Stimulated activated CD8-positive, alpha-beta memory T cell treated with anti-CD3 and anti-CD28 coated beads, Interleukin-7, amount 100 ng/mL, for 24 hours (primary cell): ENCODE results near the gene SLC8A3.

ENCODE experiments used
- DNase-seq: peaks from one replicate; pipeline ENCODE4 v3.0.0-alpha.2; 2020; ENCODE audit warnings: low read depth

SLC8A3 gene

GRCh38 chr14:69996216-69996615 lies 192.5 kb downstream of the SLC8A3 start:
- DNase-seq = no peak
